ENCODE data around the gene USP9X. TPM values are rescaled to one million over a fixed set of nuclear protein-coding genes. Genes with fewer than 3 reads are reported as not detected.
A peak's percentile ranks its signal among the peaks of the same experiment; 100 is the strongest.

Gene USP9X
- total and polyA plus RNA-seq, 9 of the 15 experiments (the other 6 are each of a cell fraction or from before 2014, with no cell fraction given): 10.9 to 47.8 (median 29.5) TPM

DNA sequence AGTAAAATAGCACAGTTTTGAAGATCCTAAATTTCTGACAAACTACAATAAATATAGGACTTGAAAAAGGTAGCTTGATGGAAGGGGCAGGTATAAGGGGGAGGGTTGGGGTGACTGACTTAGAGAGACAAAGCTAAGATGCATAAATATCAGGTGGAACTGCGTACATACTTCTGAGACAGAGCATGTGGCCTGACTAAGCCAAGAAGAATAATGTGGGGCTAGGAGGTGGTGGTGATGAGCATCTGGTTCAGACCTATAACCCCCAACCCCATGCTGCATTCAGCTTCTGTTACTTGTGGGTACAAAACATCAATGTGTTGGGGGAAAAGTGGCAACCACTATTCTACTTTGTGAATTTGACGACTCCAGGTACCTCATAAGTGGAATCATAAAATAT is 19.8 kb downstream of the USP9X start:
- H2AFZ ChIP-seq (ENCODE audit: low read depth, low read length): no peak overlapping the region
- ChIA-PET POLR2A (interaction anchor here (0.7 to 1.1 kb wide), 4 partner anchors 9 to 12 kb away, joined by 3 to 5 read pairs (median 3); no protein-coding TSS in a partner anchor), CTCF (ENCODE audit: low intra/inter-chr PET ratio) (no interaction called here)
- H3K9me3 ChIP-seq (replicated peaks; ENCODE audit: control insufficient read depth, insufficient read depth, low read depth, low read length): no peaks in the 10 kb centered on the region
- ATAC-seq (peak; percentile 41), FAIRE-seq (no peak), DNase-seq (ENCODE audit: extremely low read depth in 1 of 4, low spot score in 3 of 4) (no peak)
- H4K20me1 ChIP-seq (replicated peaks; ENCODE audit: control insufficient read depth, insufficient read depth, low read length): peaks cover 32% of the 10 kb centered on the region
- no peak overlapping the region for H3K9ac ChIP-seq (ENCODE audit: insufficient read depth in 1 of 2, low read depth in 2 of 2, low read length in 2 of 2)
- H3K79me2 ChIP-seq (ENCODE audit: control insufficient read depth, insufficient read depth, low read length): peaks cover 95% of the 10 kb centered on the region
- H3K4me1 ChIP-seq (replicated peaks in 1 of 2; ENCODE audit: control insufficient read depth in 2 of 2, insufficient read depth in 2 of 2, low read length in 2 of 2): peaks cover 7 to 10% of the 10 kb centered on the region in 2 experiments; a peak in 3 of 5 replicates
- no peaks in the 10 kb centered on the region; the same call in 2 of the 3 replicates for H3K36me3 ChIP-seq (ENCODE audit: control insufficient read depth, insufficient read depth, low read length)
- no TSS peak for BruUV-seq (replicated peaks)
- WGBS (ENCODE audit: insufficient coverage, low coverage, missing lambda C conversion rate): 46% methylated on average over 2 of the region's 2 CpGs
- no peak overlapping the region for H3K27ac ChIP-seq (ENCODE audit: extremely low read depth, low read depth, low read length)
- H3K4me2 ChIP-seq (ENCODE audit: insufficient read depth, low read length): no peak overlapping the region
- H3K4me3 ChIP-seq: no peak overlapping the region
- H3K9me1 ChIP-seq (ENCODE audit: control insufficient read depth, insufficient read depth, low read length): no peaks in the 10 kb centered on the region
- H3K27me3 ChIP-seq (ENCODE audit: control insufficient read depth in 2 of 2, insufficient read depth in 2 of 2, low read length in 2 of 2): no peaks in the 10 kb centered on the region
- in situ Hi-C loops (cut with MboI): no loop called here
- intact Hi-C loops (cut with micrococcal nuclease): no loop called here
- no peak for TF ChIP-seq CREBBP (IDR thresholded peaks at IDR 0.05; ENCODE audit: low read depth, low read length)
- TF ChIP-seq ZNF354B (CRISPR knock-in tag; IDR thresholded peaks at IDR 0.05): no peak
- TF ChIP-seq, protein P1, sequence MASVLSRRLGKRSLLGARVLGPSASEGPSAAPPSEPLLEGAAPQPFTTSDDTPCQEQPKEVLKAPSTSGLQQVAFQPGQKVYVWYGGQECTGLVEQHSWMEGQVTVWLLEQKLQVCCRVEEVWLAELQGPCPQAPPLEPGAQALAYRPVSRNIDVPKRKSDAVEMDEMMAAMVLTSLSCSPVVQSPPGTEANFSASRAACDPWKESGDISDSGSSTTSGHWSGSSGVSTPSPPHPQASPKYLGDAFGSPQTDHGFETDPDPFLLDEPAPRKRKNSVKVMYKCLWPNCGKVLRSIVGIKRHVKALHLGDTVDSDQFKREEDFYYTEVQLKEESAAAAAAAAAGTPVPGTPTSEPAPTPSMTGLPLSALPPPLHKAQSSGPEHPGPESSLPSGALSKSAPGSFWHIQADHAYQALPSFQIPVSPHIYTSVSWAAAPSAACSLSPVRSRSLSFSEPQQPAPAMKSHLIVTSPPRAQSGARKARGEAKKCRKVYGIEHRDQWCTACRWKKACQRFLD (CRISPR knock-in tag; IDR thresholded peaks at IDR 0.05): no peak
- TF ChIP-seq FOXK1 (CRISPR knock-in tag; IDR thresholded peaks at IDR 0.05; ENCODE audit: borderline replicate concordance): no peak
- TF ChIP-seq CBX1 (IDR thresholded peaks at IDR 0.05; ENCODE audit: low read depth): no peak
- TF ChIP-seq, protein P2, sequence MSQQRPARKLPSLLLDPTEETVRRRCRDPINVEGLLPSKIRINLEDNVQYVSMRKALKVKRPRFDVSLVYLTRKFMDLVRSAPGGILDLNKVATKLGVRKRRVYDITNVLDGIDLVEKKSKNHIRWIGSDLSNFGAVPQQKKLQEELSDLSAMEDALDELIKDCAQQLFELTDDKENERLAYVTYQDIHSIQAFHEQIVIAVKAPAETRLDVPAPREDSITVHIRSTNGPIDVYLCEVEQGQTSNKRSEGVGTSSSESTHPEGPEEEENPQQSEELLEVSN (IDR thresholded peaks at IDR 0.05; ENCODE audit: borderline replicate concordance in 1 of 2, extremely low read depth in 1 of 2, insufficient read depth in 1 of 2, insufficient read length in 1 of 2, low read depth in 1 of 2, low read length in 1 of 2, poor library complexity in 1 of 2, severe bottlenecking in 1 of 2): no peak
- TF ChIP-seq, protein P3, sequence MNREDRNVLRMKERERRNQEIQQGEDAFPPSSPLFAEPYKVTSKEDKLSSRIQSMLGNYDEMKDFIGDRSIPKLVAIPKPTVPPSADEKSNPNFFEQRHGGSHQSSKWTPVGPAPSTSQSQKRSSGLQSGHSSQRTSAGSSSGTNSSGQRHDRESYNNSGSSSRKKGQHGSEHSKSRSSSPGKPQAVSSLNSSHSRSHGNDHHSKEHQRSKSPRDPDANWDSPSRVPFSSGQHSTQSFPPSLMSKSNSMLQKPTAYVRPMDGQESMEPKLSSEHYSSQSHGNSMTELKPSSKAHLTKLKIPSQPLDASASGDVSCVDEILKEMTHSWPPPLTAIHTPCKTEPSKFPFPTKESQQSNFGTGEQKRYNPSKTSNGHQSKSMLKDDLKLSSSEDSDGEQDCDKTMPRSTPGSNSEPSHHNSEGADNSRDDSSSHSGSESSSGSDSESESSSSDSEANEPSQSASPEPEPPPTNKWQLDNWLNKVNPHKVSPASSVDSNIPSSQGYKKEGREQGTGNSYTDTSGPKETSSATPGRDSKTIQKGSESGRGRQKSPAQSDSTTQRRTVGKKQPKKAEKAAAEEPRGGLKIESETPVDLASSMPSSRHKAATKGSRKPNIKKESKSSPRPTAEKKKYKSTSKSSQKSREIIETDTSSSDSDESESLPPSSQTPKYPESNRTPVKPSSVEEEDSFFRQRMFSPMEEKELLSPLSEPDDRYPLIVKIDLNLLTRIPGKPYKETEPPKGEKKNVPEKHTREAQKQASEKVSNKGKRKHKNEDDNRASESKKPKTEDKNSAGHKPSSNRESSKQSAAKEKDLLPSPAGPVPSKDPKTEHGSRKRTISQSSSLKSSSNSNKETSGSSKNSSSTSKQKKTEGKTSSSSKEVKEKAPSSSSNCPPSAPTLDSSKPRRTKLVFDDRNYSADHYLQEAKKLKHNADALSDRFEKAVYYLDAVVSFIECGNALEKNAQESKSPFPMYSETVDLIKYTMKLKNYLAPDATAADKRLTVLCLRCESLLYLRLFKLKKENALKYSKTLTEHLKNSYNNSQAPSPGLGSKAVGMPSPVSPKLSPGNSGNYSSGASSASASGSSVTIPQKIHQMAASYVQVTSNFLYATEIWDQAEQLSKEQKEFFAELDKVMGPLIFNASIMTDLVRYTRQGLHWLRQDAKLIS (CRISPR knock-in tag; IDR thresholded peaks at IDR 0.05): no peak
- TF ChIP-seq, protein P4, sequence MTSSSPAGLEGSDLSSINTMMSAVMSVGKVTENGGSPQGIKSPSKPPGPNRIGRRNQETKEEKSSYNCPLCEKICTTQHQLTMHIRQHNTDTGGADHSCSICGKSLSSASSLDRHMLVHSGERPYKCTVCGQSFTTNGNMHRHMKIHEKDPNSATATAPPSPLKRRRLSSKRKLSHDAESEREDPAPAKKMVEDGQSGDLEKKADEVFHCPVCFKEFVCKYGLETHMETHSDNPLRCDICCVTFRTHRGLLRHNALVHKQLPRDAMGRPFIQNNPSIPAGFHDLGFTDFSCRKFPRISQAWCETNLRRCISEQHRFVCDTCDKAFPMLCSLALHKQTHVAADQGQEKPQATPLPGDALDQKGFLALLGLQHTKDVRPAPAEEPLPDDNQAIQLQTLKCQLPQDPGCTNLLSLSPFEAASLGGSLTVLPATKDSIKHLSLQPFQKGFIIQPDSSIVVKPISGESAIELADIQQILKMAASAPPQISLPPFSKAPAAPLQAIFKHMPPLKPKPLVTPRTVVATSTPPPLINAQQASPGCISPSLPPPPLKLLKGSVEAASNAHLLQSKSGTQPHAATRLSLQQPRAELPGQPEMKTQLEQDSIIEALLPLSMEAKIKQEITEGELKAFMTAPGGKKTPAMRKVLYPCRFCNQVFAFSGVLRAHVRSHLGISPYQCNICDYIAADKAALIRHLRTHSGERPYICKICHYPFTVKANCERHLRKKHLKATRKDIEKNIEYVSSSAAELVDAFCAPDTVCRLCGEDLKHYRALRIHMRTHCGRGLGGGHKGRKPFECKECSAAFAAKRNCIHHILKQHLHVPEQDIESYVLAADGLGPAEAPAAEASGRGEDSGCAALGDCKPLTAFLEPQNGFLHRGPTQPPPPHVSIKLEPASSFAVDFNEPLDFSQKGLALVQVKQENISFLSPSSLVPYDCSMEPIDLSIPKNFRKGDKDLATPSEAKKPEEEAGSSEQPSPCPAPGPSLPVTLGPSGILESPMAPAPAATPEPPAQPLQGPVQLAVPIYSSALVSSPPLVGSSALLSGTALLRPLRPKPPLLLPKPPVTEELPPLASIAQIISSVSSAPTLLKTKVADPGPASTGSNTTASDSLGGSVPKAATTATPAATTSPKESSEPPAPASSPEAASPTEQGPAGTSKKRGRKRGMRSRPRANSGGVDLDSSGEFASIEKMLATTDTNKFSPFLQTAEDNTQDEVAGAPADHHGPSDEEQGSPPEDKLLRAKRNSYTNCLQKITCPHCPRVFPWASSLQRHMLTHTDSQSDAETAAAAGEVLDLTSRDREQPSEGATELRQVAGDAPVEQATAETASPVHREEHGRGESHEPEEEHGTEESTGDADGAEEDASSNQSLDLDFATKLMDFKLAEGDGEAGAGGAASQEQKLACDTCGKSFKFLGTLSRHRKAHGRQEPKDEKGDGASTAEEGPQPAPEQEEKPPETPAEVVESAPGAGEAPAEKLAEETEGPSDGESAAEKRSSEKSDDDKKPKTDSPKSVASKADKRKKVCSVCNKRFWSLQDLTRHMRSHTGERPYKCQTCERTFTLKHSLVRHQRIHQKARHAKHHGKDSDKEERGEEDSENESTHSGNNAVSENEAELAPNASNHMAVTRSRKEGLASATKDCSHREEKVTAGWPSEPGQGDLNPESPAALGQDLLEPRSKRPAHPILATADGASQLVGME (CRISPR knock-in tag; IDR thresholded peaks at IDR 0.05): no peak
- TF ChIP-seq CHD1 (IDR thresholded peaks at IDR 0.05; ENCODE audit: low read length): no peak
